Chondrocyte (in vitro differentiated cells): ENCODE measurements around the gene CBL. TPM values are rescaled to one million over a fixed set of nuclear protein-coding genes. Genes with fewer than 3 reads are reported as not detected.

Experiments used
- DNase-seq: peaks from one replicate; pipeline ENCODE4 v3.0.0; 2021; ENCODE audit warnings: mixed read lengths, low spot score
- H3K27ac Mint-ChIP-seq: one replicate; pipeline ENCODE4 v1.8.0; 2021; ENCODE audit warnings: mild to moderate bottlenecking, moderate library complexity, mixed read lengths; ENCODE audit not compliant: unreplicated experiment
- H3K27me3 Mint-ChIP-seq: 2 replicates; pipeline ENCODE4 v1.8.0; 2021; ENCODE audit warnings: low read depth, mixed read lengths
- H3K36me3 Mint-ChIP-seq: 2 replicates; pipeline ENCODE4 v1.8.0; 2021; ENCODE audit warnings: low read depth, mixed read lengths
- H3K4me1 Mint-ChIP-seq: 2 replicates; pipeline ENCODE4 v1.8.0; 2021; ENCODE audit warnings: low read depth, mild to moderate bottlenecking, mixed read lengths
- H3K4me3 Mint-ChIP-seq: one replicate; pipeline ENCODE4 v1.8.0; 2021; ENCODE audit warnings: mild to moderate bottlenecking, moderate library complexity, mixed read lengths; ENCODE audit not compliant: unreplicated experiment
- H3K9me3 Mint-ChIP-seq: 2 replicates; pipeline ENCODE4 v1.8.0; 2021; ENCODE audit warnings: low read depth, mixed read lengths
- total RNA-seq: library from RNA; stranded (reverse); gene quantifications from 3 replicates; pipeline ENCODE4 v1.2.1, GENCODE V29; 2021
- TF ChIP-seq, protein P1 (sequence below): fragments of 200-600 bp; sonication (generic); IDR thresholded peaks from 2 replicates; pipeline ENCODE4 v1.5.0; 2021; ENCODE audit warnings: antibody characterized with exemption, mild to moderate bottlenecking, moderate library complexity

The CBL gene
- total RNA-seq, 1 donor from 2014 or later, result 25.8 TPM

GRCh38 chr11:119316729-119317591 is 110.8 kb downstream of the CBL start, which contains the start of gene MCAM:
Gene MCAM, minus strand, starts transcription at chr11:119317130. Its CDS starts 29 bp downstream, at chr11:119317101.
- Mint-ChIP-seq H3K36me3 (peaks cover 13% of the 10 kb centered on the region), H3K4me3 (peak within 1 kb of the TSS; percentile 80), H3K9me3 (no peaks in the 10 kb centered on the region), H3K27ac (peak within 1 kb of the TSS; percentile 98), H3K27me3 (no peaks in the 10 kb centered on the region), H3K4me1 (peaks cover 57% of the 10 kb centered on the region)
- TF ChIP-seq, protein P1, sequence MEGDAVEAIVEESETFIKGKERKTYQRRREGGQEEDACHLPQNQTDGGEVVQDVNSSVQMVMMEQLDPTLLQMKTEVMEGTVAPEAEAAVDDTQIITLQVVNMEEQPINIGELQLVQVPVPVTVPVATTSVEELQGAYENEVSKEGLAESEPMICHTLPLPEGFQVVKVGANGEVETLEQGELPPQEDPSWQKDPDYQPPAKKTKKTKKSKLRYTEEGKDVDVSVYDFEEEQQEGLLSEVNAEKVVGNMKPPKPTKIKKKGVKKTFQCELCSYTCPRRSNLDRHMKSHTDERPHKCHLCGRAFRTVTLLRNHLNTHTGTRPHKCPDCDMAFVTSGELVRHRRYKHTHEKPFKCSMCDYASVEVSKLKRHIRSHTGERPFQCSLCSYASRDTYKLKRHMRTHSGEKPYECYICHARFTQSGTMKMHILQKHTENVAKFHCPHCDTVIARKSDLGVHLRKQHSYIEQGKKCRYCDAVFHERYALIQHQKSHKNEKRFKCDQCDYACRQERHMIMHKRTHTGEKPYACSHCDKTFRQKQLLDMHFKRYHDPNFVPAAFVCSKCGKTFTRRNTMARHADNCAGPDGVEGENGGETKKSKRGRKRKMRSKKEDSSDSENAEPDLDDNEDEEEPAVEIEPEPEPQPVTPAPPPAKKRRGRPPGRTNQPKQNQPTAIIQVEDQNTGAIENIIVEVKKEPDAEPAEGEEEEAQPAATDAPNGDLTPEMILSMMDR, result no peak
- DNase-seq, result no peak

GRCh38 chr11:119317592-119318239 is 111.6 kb downstream of the CBL start:
- Mint-ChIP-seq H3K27me3 (no peaks in the 10 kb centered on the region), H3K4me3 (peak overlapping the region; percentile 64), H3K36me3 (peaks cover 10% of the 10 kb centered on the region), H3K9me3 (no peaks in the 10 kb centered on the region), H3K4me1 (peaks cover 62% of the 10 kb centered on the region), H3K27ac (peak overlapping the region; percentile 98)
- TF ChIP-seq, protein P1, result no peak
- no peak for DNase-seq

GRCh38 chr11:119318240-119319135 is 112.3 kb downstream of the CBL start:
- TF ChIP-seq, protein P1, result no peak
- Mint-ChIP-seq H3K27me3 (no peaks in the 10 kb centered on the region), H3K9me3 (no peaks in the 10 kb centered on the region), H3K4me1 (peaks cover 63% of the 10 kb centered on the region), H3K4me3 (peak overlapping the region; percentile 60), H3K36me3 (peaks cover 8% of the 10 kb centered on the region), H3K27ac (peak overlapping the region; percentile 98)
- no peak for DNase-seq

DNA sequence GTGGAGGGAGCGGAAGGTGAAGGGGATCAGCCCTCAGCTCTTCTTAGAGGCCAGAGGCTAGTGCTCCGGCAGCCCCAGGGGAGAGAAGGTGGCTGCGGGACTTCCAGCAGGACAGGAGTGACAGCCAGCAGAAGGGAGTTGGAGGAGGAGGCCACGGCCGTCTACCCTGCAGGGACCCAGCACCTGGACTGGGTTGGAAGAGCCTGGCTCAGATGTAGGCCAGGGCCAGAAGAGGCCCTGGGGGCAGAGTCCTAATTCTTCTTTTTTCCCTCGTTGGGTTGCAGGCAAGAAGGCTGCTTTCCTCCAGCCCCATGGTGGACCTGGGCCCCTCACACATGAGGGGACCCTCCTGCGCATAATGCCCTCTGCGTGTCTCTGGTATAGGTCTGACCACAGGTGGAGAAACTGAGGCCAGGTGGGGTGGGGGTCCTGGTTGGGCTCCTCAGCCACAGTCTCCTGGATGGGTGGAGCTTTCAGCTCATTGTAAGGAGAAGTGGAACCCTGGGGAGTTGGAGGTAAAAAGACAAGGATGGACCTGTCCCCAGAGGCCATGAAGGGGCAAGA is 113.1 kb downstream of the CBL start:
- Mint-ChIP-seq H3K4me3 (peak overlapping the region; percentile 60), H3K27ac (peak overlapping the region; percentile 98), H3K4me1 (peaks cover 63% of the 10 kb centered on the region), H3K9me3 (no peaks in the 10 kb centered on the region), H3K36me3 (peaks cover 6% of the 10 kb centered on the region), H3K27me3 (no peaks in the 10 kb centered on the region)
- DNase-seq, result no peak
- TF ChIP-seq, protein P1, result no peak
